ENCODE data around the gene HDAC7.
"Not testable (repeated sequence)": the region's sequence is repeated elsewhere in the genome, so short reads cannot be mapped to it uniquely, and the experiment has no call there.

The HDAC7 gene

GRCh38 chr12:47848853-47849252 lies 29.1 kb upstream of the HDAC7 start:
- no peak for DNase-seq

- no peak for DNase-seq
These were observed 26.7 kb upstream of the HDAC7 start for GRCh38 chr12:47846294-47846996.

GRCh38 chr12:47845081-47845480 lies 25.4 kb upstream of the HDAC7 start:
- DNase-seq, result no peak

- no peak for DNase-seq
These were observed 24.7 kb upstream of the HDAC7 start for GRCh38 chr12:47844264-47845019.

GRCh38 chr12:47843226-47843980 lies 23.7 kb upstream of the HDAC7 start:
- DNase-seq, result no peak

- DNase-seq, result not testable (repeated sequence)
These were observed 22.8 kb upstream of the HDAC7 start for GRCh38 chr12:47842543-47842942.

GRCh38 chr12:47841910-47842309 lies 22.2 kb upstream of the HDAC7 start:
- no peak for DNase-seq

GRCh38 chr12:47841501-47841900 lies 21.8 kb upstream of the HDAC7 start:
- no peak for DNase-seq

- no peak for DNase-seq
These were observed 20.9 kb upstream of the HDAC7 start for GRCh38 chr12:47840571-47840970.

- no peak for DNase-seq
These were observed 19.6 kb upstream of the HDAC7 start for GRCh38 chr12:47839214-47839876.

GRCh38 chr12:47838286-47838931 lies 18.7 kb upstream of the HDAC7 start:
- DNase-seq, result no peak

- peak; percentile 42 for DNase-seq
These were observed 17.8 kb upstream of the HDAC7 start for GRCh38 chr12:47837190-47838171.

- no peak for DNase-seq
These were observed 16.1 kb upstream of the HDAC7 start for GRCh38 chr12:47835831-47836155.

GRCh38 chr12:47835006-47835830 lies 15.5 kb upstream of the HDAC7 start:
- no peak for DNase-seq

- no peak for DNase-seq
These were observed 14.6 kb upstream of the HDAC7 start for GRCh38 chr12:47834199-47834903.

- no peak for DNase-seq
These were observed 13.9 kb upstream of the HDAC7 start for GRCh38 chr12:47833591-47834012.

GRCh38 chr12:47832263-47832933 lies 12.7 kb upstream of the HDAC7 start:
- no peak for DNase-seq

- DNase-seq, result no peak
These were observed 9.9 kb upstream of the HDAC7 start for GRCh38 chr12:47829584-47829983.

- no peak for DNase-seq
These were observed 9.3 kb upstream of the HDAC7 start for GRCh38 chr12:47828976-47829482.

Data from KG1 (cell line).